ENCODE data around the gene ZNF521. TPM values are rescaled to one million over a fixed set of nuclear protein-coding genes. Genes with fewer than 3 reads are reported as not detected.

The ZNF521 gene
- total and polyA plus RNA-seq, 2 experiments from 2014 or later = 3.1 to 9.2 TPM

- DNase-seq (ENCODE audit: low spot score) (no peak), ATAC-seq (no peak)
- H3K27ac Mint-ChIP-seq = no peak overlapping the region
- no peaks in the 10 kb centered on the region for H3F3A ChIP-seq (replicated peaks; ENCODE audit: low read depth)
- H3K27me3 Mint-ChIP-seq (ENCODE audit: insufficient read depth, low read depth, poor library complexity) = peaks cover 2% of the 10 kb centered on the region
- H3K36me3 Mint-ChIP-seq (ENCODE audit: low read depth) = no peaks in the 10 kb centered on the region
- no peak overlapping the region for H3K4me3 Mint-ChIP-seq
- no peak overlapping the region for H3K4me2 ChIP-seq
- H4K20me1 ChIP-seq (replicated peaks; ENCODE audit: insufficient read depth) = no peaks in the 10 kb centered on the region
- TF ChIP-seq STAT1 (IDR thresholded peaks at IDR 0.05; ENCODE audit: unreplicated experiment) (no peak), ZNF331 (CRISPR knock-in tag; IDR thresholded peaks at IDR 0.05; ENCODE audit: low read depth) (no peak), EZH2phosphoT487 (IDR thresholded peaks at IDR 0.05; ENCODE audit: unreplicated experiment) (no peak), JUNB (IDR thresholded peaks at IDR 0.05; ENCODE audit: unreplicated experiment) (no peak), CREB1 (CRISPR knock-in tag; IDR thresholded peaks at IDR 0.05; ENCODE audit: low read depth) (no peak), NANOG (IDR thresholded peaks at IDR 0.05; ENCODE audit: borderline replicate concordance) (no peak), POLR2AphosphoS5 (IDR thresholded peaks at IDR 0.05; ENCODE audit: low read depth) (no peak), ZNF114 (CRISPR knock-in tag; IDR thresholded peaks at IDR 0.05) (no peak), ETS1 (IDR thresholded peaks at IDR 0.05) (no peak), REST (IDR thresholded peaks at IDR 0.05; ENCODE audit: unreplicated experiment) (no peak), ZNF462 (CRISPR knock-in tag; IDR thresholded peaks at IDR 0.05) (no peak)
- no peak overlapping the region for H2AFZ ChIP-seq
- no peaks in the 10 kb centered on the region for H3K79me2 ChIP-seq (replicated peaks; ENCODE audit: insufficient read depth)
- no peak overlapping the region for H3K27ac ChIP-seq (ENCODE audit: low read depth)
- H3K9me2 ChIP-seq (ENCODE audit: insufficient read depth) = no peaks in the 10 kb centered on the region
- no peaks in the 10 kb centered on the region for H3K36me3 ChIP-seq (ENCODE audit: insufficient read depth)
- H3K9me3 Mint-ChIP-seq = no peaks in the 10 kb centered on the region
- no peak overlapping the region for H3K4me3 ChIP-seq
- peaks cover 6% of the 10 kb centered on the region; the same call in 1 of the 3 replicates for H3K4me1 Mint-ChIP-seq
- H3K27me3 ChIP-seq (ENCODE audit: insufficient read depth) = no peaks in the 10 kb centered on the region
- H3K4me1 ChIP-seq (ENCODE audit: insufficient read depth) = no peaks in the 10 kb centered on the region
These were observed 45.3 kb downstream of the ZNF521 start for GRCh38 chr18:25306671-25307070.

Data from GM23338 (cell line).